ENCODE results near the gene UBTD1. TPM values are rescaled to one million over a fixed set of nuclear protein-coding genes. Genes with fewer than 3 reads are reported as not detected.
"Not testable (repeated sequence)": the region's sequence is repeated elsewhere in the genome, so short reads cannot be mapped to it uniquely, and the experiment has no call there.

UBTD1 gene
- total RNA-seq, 2 experiments from 2014 or later: 2.1 to 2.3 TPM

- CTCF ChIA-PET: no interaction called here
- POLR2A ChIA-PET: interaction anchor here (0.6 kb wide), 1 partner anchor 167 kb away, joined by 3 read pairs; no protein-coding TSS in a partner anchor
Observed at GRCh38 chr10:97475936-97476594, 22.7 kb upstream of the UBTD1 start.

GRCh38 chr10:97479410-97479809, 19.3 kb upstream of the UBTD1 start:
- POLR2A ChIA-PET, CTCF ChIA-PET: not testable (repeated sequence)

- POLR2A ChIA-PET: no interaction called here
- CTCF ChIA-PET: no interaction called here
Observed at GRCh38 chr10:97479939-97480338, 18.8 kb upstream of the UBTD1 start.

- ChIA-PET CTCF (no interaction called here), POLR2A (no interaction called here)
Observed at GRCh38 chr10:97481071-97481470, 17.7 kb upstream of the UBTD1 start.

- POLR2A ChIA-PET: no interaction called here
- CTCF ChIA-PET: interaction anchor here (0.6 kb wide), 1 partner anchor 42 kb away, joined by 3 read pairs; no protein-coding TSS in a partner anchor
Observed at GRCh38 chr10:97482381-97482780, 16.3 kb upstream of the UBTD1 start.

GRCh38 chr10:97483506-97483905, 15.2 kb upstream of the UBTD1 start:
- ChIA-PET CTCF (no interaction called here), POLR2A (no interaction called here)

- CTCF ChIA-PET: no interaction called here
- POLR2A ChIA-PET: no interaction called here
Observed at GRCh38 chr10:97483921-97484320, 14.8 kb upstream of the UBTD1 start.

GRCh38 chr10:97485647-97486281, 13.0 kb upstream of the UBTD1 start:
- CTCF ChIA-PET: no interaction called here
- POLR2A ChIA-PET: no interaction called here

- CTCF ChIA-PET: no interaction called here
- POLR2A ChIA-PET: no interaction called here
Observed at GRCh38 chr10:97490592-97490991, 8.1 kb upstream of the UBTD1 start.

GRCh38 chr10:97494151-97494550, 4.6 kb upstream of the UBTD1 start:
- POLR2A ChIA-PET: no interaction called here
- CTCF ChIA-PET: no interaction called here

GRCh38 chr10:97494863-97495506, 3.7 kb upstream of the UBTD1 start:
- POLR2A ChIA-PET: no interaction called here
- CTCF ChIA-PET: interaction anchor here (1.0 to 1.9 kb wide), 2 partner anchors 22 to 87 kb away, joined by 4 read pairs; no protein-coding TSS in a partner anchor

GRCh38 chr10:97497572-97498075, 1.1 kb upstream of the UBTD1 start:
- POLR2A ChIA-PET: interaction anchor here (0.6 to 1.3 kb wide), 3 partner anchors 97 to 401 kb away, joined by 3 to 5 read pairs (median 4); partner anchors contain the start of genes AVPI1 and RRP12
- CTCF ChIA-PET: interaction anchor here (0.7 to 1.4 kb wide), 2 partner anchors 75 to 78 kb away, joined by 3 read pairs; partner anchors contain the start of gene ANKRD2

- ChIA-PET POLR2A (interaction anchor here (0.6 to 1.3 kb wide), 2 partner anchors 188 to 402 kb away, joined by 3 to 5 read pairs; partner anchors contain the start of gene AVPI1), CTCF (interaction anchor here (1.0 kb wide), 1 partner anchor 48 kb away, joined by 3 read pairs; no protein-coding TSS in a partner anchor)
Observed at GRCh38 chr10:97498076-97498840, 466 bp upstream of the UBTD1 start, which contains the start of gene MMS19. MMS19 (minus strand) TSS chr10:97498422; CDS start chr10:97498384, 38 bp downstream.

- CTCF ChIA-PET: interaction anchor here (1.3 kb wide), 1 partner anchor 99 kb away, joined by 3 read pairs; the partner anchor contains the start of gene RRP12
- POLR2A ChIA-PET: interaction anchor here (0.5 kb wide), 1 partner anchor 45 kb away, joined by 3 read pairs; no protein-coding TSS in a partner anchor
Observed at GRCh38 chr10:97499561-97500296, 1.0 kb downstream of the UBTD1 start.

- POLR2A ChIA-PET: interaction anchor here (0.5 kb wide), 1 partner anchor 46 kb away, joined by 3 read pairs; no protein-coding TSS in a partner anchor
- CTCF ChIA-PET: interaction anchor here (0.9 to 1.3 kb wide), 2 partner anchors 41 to 99 kb away, joined by 3 read pairs; partner anchors contain the start of gene RRP12
Observed at GRCh38 chr10:97500297-97500575, 1.5 kb downstream of the UBTD1 start.

GRCh38 chr10:97502916-97503315, 4.2 kb downstream of the UBTD1 start:
- ChIA-PET POLR2A (no interaction called here), CTCF (interaction anchor here (0.5 kb wide), 1 partner anchor 228 kb away, joined by 3 read pairs; no protein-coding TSS in a partner anchor)

- POLR2A ChIA-PET: no interaction called here
- CTCF ChIA-PET: interaction anchor here (0.5 to 0.9 kb wide), 2 partner anchors 68 to 227 kb away, joined by 3 read pairs; no protein-coding TSS in a partner anchor
Observed at GRCh38 chr10:97503406-97503805, 4.7 kb downstream of the UBTD1 start.

GRCh38 chr10:97505152-97505551, 6.4 kb downstream of the UBTD1 start:
- POLR2A ChIA-PET: no interaction called here
- CTCF ChIA-PET: no interaction called here

Data from activated CD8-positive, alpha-beta memory T cell treated with anti-CD3 and anti-CD28 coated beads for 36 hours (primary cell).